HepG2 (cell line): ENCODE measurements around the gene TLCD3B. TPM values are rescaled to one million over a fixed set of nuclear protein-coding genes. Genes with fewer than 3 reads are reported as not detected.
A peak's percentile ranks its signal among the peaks of the same experiment; 100 is the strongest.

Experiments
- CBX5 ChIP-seq: sonication (generic); formaldehyde crosslinking; IDR thresholded peaks from 2 replicates; pipeline ENCODE4 v1.4.0; 2020; ENCODE audit warnings: missing genetic modification reagents, borderline replicate concordance
- HOXD1 ChIP-seq: sonication (generic); formaldehyde crosslinking; IDR thresholded peaks from 2 replicates; pipeline ENCODE4 v1.5.0; 2020; ENCODE audit warnings: missing genetic modification reagents
- MYC ChIP-seq: sonication (generic); formaldehyde crosslinking; IDR thresholded peaks from 2 replicates; pipeline ENCODE4 v1.9.0; 2021; ENCODE audit warnings: missing genetic modification reagents, borderline replicate concordance
- NFAT5 ChIP-seq: sonication (generic); formaldehyde crosslinking; IDR thresholded peaks from 2 replicates; pipeline ENCODE4 v1.4.0; 2020; ENCODE audit warnings: missing genetic modification reagents
- NONO ChIP-seq, 2 experiments: fragments of 450-650 bp in 1 of 2; sonication (generic) in 1 of 2; formaldehyde crosslinking in 1 of 2; IDR thresholded peaks in 1 of 2; conservative IDR thresholded peaks in 1 of 2; 2 replicates each; pipeline versions ENCODE4 v1.6.1 to v1.8.0; 2017 to 2022; ENCODE audit warnings: mild to moderate bottlenecking in 1 of 2, missing genetic modification reagents in 1 of 2, moderate library complexity in 1 of 2
- PHF20 ChIP-seq: sonication (generic); formaldehyde crosslinking; IDR thresholded peaks from 2 replicates; pipeline ENCODE4 v1.5.0; 2020; ENCODE audit warnings: mild to moderate bottlenecking, missing genetic modification reagents
- RBAK ChIP-seq: sonication (generic); formaldehyde crosslinking; IDR thresholded peaks from 2 replicates; pipeline ENCODE4 v1.5.1; 2020; ENCODE audit warnings: mild to moderate bottlenecking, missing genetic modification reagents
- RBM39 ChIP-seq: fragments of 200-400 bp; formaldehyde crosslinking; IDR thresholded peaks from one replicate; pipeline ENCODE4 v1.6.1; 2018; ENCODE audit warnings: antibody characterized with exemption, mild to moderate bottlenecking, low read depth, low read length; ENCODE audit not compliant: poor library complexity, severe bottlenecking
- RFXANK ChIP-seq: IDR thresholded peaks from 2 replicates; pipeline ENCODE4 v1.6.1; 2016
- SRSF4 ChIP-seq: fragments of 200-400 bp; formaldehyde crosslinking; IDR thresholded peaks from one replicate; pipeline ENCODE4 v1.6.1; 2018; ENCODE audit warnings: mild to moderate bottlenecking, low read depth, low read length, moderate library complexity; ENCODE audit not compliant: poor library complexity, severe bottlenecking
- SSRP1 ChIP-seq: IDR thresholded peaks from 2 replicates; pipeline ENCODE4 v1.6.1; 2016; ENCODE audit warnings: control low read depth
- ZBTB14 ChIP-seq: sonication (generic); formaldehyde crosslinking; IDR thresholded peaks from 2 replicates; pipeline ENCODE4 v1.4.0; 2020; ENCODE audit warnings: missing genetic modification reagents
- ZFP1 ChIP-seq: IDR thresholded peaks from 2 replicates; pipeline ENCODE4 v1.6.1; 2016
- ZFX ChIP-seq: sonication (generic); formaldehyde crosslinking; IDR thresholded peaks from 2 replicates; pipeline ENCODE4 v1.4.0; 2020; ENCODE audit warnings: mild to moderate bottlenecking, low read depth, missing genetic modification reagents, moderate library complexity
- ZNF501 ChIP-seq: sonication (generic); formaldehyde crosslinking; IDR thresholded peaks from 2 replicates; pipeline ENCODE4 v1.5.1; 2020; ENCODE audit warnings: mild to moderate bottlenecking, moderate library complexity, missing genetic modification reagents
- ZNF530 ChIP-seq: sonication (generic); formaldehyde crosslinking; IDR thresholded peaks from 2 replicates; pipeline ENCODE4 v1.5.0; 2020; ENCODE audit warnings: low read depth, mild to moderate bottlenecking, missing genetic modification reagents
- ZNF569 ChIP-seq: sonication (generic); formaldehyde crosslinking; IDR thresholded peaks from 2 replicates; pipeline ENCODE4 v1.5.0; 2020; ENCODE audit warnings: mild to moderate bottlenecking, missing genetic modification reagents, moderate library complexity, borderline replicate concordance
- polyA plus RNA-seq, 8 experiments: library from polyadenylated mRNA; depleted of rRNA in 3 of 8; stranded (reverse) in 7 of 8; unstranded in 1 of 8; fragments of >200 nt; fragmentation: Illumina TruSeq in 4 of 8; extraction: Trizol in 4 of 8; gene quantifications; 2 replicates each; pipeline versions ENCODE4 v1.2.1 to v1.2.3, GENCODE V29; 2011 to 2016; ENCODE audit warnings: low read depth in 4 of 8, missing spikeins in 1 of 8, mixed read lengths in 1 of 8; ENCODE audit not compliant: insufficient read depth in 1 of 8
- total RNA-seq, 5 experiments: library from RNA; depleted of rRNA; stranded (reverse); fragments of >200 nt; fragmentation: Illumina TruSeq; extraction: Trizol; gene quantifications; 2 replicates each; pipeline ENCODE4 v1.2.3, GENCODE V29; 2016; ENCODE audit warnings: low read depth in 1 of 5

The TLCD3B gene
- total and polyA plus RNA-seq, 2 of the 13 experiments (the other 11 are each of a cell fraction or from before 2014, with no cell fraction given), result not detected

GRCh38 chr16:30075503-30076275 lies 44.6 kb upstream of the TLCD3B start, which contains the start of gene PPP4C (continued):
- TF ChIP-seq RBM39 (peak; percentile 73), NFAT5 (CRISPR knock-in tag) (no peak), RFXANK (CRISPR knock-in tag) (no peak; the same call in 1 of the 2 replicates), SRSF4 (no peak), ZNF530 (CRISPR knock-in tag) (no peak), PHF20 (peak; percentile 92), ZFX (no peak; the same call in none of the 2 replicates), ZNF569 (CRISPR knock-in tag) (peak; percentile 88; the same call in 1 of the 2 replicates), CBX5 (CRISPR knock-in tag) (peak; percentile 24; the same call in 1 of the 2 replicates), MYC (peak; percentile 35; the same call in 1 of the 2 replicates), NONO (IDR thresholded peaks at IDR 0.05) (no peak), NONO (CRISPR knock-in tag; conservative IDR thresholded peaks at IDR 0.05) (peak; percentile 93), SSRP1 (CRISPR knock-in tag) (no peak; the same call in 1 of the 2 replicates), ZFP1 (CRISPR knock-in tag) (0 out of 2 replicates have a peak, but pooled peaks have one; percentile 17), ZBTB14 (CRISPR knock-in tag) (peak; percentile 31; the same call in 1 of the 2 replicates), RBAK (0 out of 2 replicates have a peak, but pooled peaks have one; percentile 64), ZNF501 (peak; percentile 58; the same call in 1 of the 2 replicates), HOXD1 (CRISPR knock-in tag) (peak; percentile 18; the same call in 1 of the 2 replicates)
